ENCODE measurements around the gene SRPRA.
A peak's percentile ranks its signal among the peaks of the same experiment; 100 is the strongest.

Gene SRPRA

GRCh38 chr11:126282361-126282735, 13.7 kb upstream of the SRPRA start:
- peaks cover 6% of the 10 kb centered on the region for H3K27me3 ChIP-seq (ENCODE audit: control insufficient read depth, insufficient read depth, low read length)
- peak overlapping the region; percentile 67 for H3K9ac ChIP-seq (ENCODE audit: low read length)
- H3K4me3 ChIP-seq (ENCODE audit: low read depth, low read length) = peak overlapping the region; percentile 68
- H3K9me3 ChIP-seq (ENCODE audit: control insufficient read depth, insufficient read depth, low read depth, low read length) = no peaks in the 10 kb centered on the region
- H3K27ac ChIP-seq (ENCODE audit: low read depth, low read length) = no peak overlapping the region
- H3K36me3 ChIP-seq (ENCODE audit: control insufficient read depth, insufficient read depth, low read length) = peaks cover 21% of the 10 kb centered on the region
- peaks cover 10% of the 10 kb centered on the region for H3K4me1 ChIP-seq (ENCODE audit: control insufficient read depth, insufficient read depth, low read length)

DNA sequence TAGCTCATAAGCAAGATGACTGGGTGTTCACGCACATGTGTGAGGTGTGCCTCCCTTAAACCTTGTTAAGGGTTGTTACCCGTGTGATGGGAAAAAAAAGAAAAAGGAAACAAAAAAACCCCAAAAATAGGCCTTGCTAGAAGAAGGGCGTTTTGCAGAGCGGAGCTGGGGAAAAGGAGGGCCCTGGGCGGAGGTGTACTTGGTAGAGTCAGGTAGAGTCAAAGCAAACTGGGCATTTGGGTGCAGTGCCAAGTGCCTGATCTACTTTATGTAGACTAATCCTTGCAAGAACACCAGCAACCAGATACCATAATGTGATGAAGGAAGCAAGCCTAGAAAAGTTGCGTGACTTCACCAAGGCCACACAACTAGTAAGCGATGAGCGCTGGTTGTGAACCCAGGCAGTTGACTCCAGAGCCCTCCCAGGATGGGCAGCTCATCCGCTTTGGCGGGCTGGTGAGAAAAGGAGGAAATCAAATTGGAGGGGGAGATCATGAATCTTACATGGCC, 13.0 kb upstream of the SRPRA start:
- Histone ChIP-seq H3K9ac (ENCODE audit: low read length) (no peak overlapping the region), H3K27me3 (ENCODE audit: control insufficient read depth, insufficient read depth, low read length) (peaks cover 6% of the 10 kb centered on the region), H3K27ac (ENCODE audit: low read depth, low read length) (no peak overlapping the region), H3K36me3 (ENCODE audit: control insufficient read depth, insufficient read depth, low read length) (peaks cover 27% of the 10 kb centered on the region), H3K9me3 (ENCODE audit: control insufficient read depth, insufficient read depth, low read depth, low read length) (no peaks in the 10 kb centered on the region), H3K4me3 (ENCODE audit: low read depth, low read length) (peak overlapping the region; percentile 68), H3K4me1 (ENCODE audit: control insufficient read depth, insufficient read depth, low read length) (peaks cover 10% of the 10 kb centered on the region)

DNA sequence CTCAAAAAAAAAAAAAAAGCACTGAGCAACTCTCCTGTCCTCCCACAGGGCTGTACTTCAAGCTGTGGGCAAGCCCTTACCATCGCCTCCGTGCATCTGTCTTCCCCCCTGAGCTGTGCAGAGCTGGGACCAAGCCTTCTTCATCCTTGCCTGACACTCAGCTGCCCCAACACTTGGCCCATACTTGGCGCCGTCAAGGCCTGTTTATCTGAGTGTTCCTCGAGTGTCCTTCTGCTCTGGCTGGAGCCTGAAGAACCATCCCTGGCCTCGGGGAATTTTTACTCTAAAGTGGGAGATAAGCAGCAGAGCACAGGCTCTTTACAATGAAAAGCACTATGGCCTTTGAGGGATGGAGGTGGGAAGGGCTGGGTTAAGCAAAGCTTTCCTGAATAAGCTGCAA, 12.6 kb upstream of the SRPRA start:
- H3K4me3 ChIP-seq (ENCODE audit: low read depth, low read length) = no peak overlapping the region
- H3K9me3 ChIP-seq (ENCODE audit: control insufficient read depth, insufficient read depth, low read depth, low read length) = no peaks in the 10 kb centered on the region
- no peak overlapping the region for H3K27ac ChIP-seq (ENCODE audit: low read depth, low read length)
- H3K27me3 ChIP-seq (ENCODE audit: control insufficient read depth, insufficient read depth, low read length) = peaks cover 6% of the 10 kb centered on the region
- peaks cover 30% of the 10 kb centered on the region for H3K36me3 ChIP-seq (ENCODE audit: control insufficient read depth, insufficient read depth, low read length)
- H3K9ac ChIP-seq (ENCODE audit: low read length) = no peak overlapping the region
- peaks cover 10% of the 10 kb centered on the region for H3K4me1 ChIP-seq (ENCODE audit: control insufficient read depth, insufficient read depth, low read length)

- Histone ChIP-seq H3K4me3 (ENCODE audit: low read depth, low read length) (no peak overlapping the region), H3K27ac (ENCODE audit: low read depth, low read length) (no peak overlapping the region), H3K4me1 (ENCODE audit: control insufficient read depth, insufficient read depth, low read length) (peaks cover 10% of the 10 kb centered on the region), H3K9ac (ENCODE audit: low read length) (no peak overlapping the region), H3K9me3 (ENCODE audit: control insufficient read depth, insufficient read depth, low read depth, low read length) (no peaks in the 10 kb centered on the region), H3K27me3 (ENCODE audit: control insufficient read depth, insufficient read depth, low read length) (peaks cover 6% of the 10 kb centered on the region), H3K36me3 (ENCODE audit: control insufficient read depth, insufficient read depth, low read length) (peaks cover 37% of the 10 kb centered on the region)
Measured at GRCh38 chr11:126280595-126280994, 11.9 kb upstream of the SRPRA start.

GRCh38 chr11:126279191-126279590, 10.5 kb upstream of the SRPRA start:
- Histone ChIP-seq H3K27me3 (ENCODE audit: control insufficient read depth, insufficient read depth, low read length) (peaks cover 6% of the 10 kb centered on the region), H3K27ac (ENCODE audit: low read depth, low read length) (no peak overlapping the region), H3K9ac (ENCODE audit: low read length) (no peak overlapping the region), H3K36me3 (ENCODE audit: control insufficient read depth, insufficient read depth, low read length) (peaks cover 48% of the 10 kb centered on the region), H3K4me3 (ENCODE audit: low read depth, low read length) (no peak overlapping the region), H3K4me1 (ENCODE audit: control insufficient read depth, insufficient read depth, low read length) (peaks cover 10% of the 10 kb centered on the region), H3K9me3 (ENCODE audit: control insufficient read depth, insufficient read depth, low read depth, low read length) (no peaks in the 10 kb centered on the region)

- no peaks in the 10 kb centered on the region for H3K9me3 ChIP-seq (ENCODE audit: control insufficient read depth, insufficient read depth, low read depth, low read length)
- H3K27ac ChIP-seq (ENCODE audit: low read depth, low read length) = no peak overlapping the region
- H3K9ac ChIP-seq (ENCODE audit: low read length) = no peak overlapping the region
- peaks cover 6% of the 10 kb centered on the region for H3K27me3 ChIP-seq (ENCODE audit: control insufficient read depth, insufficient read depth, low read length)
- peaks cover 6% of the 10 kb centered on the region for H3K4me1 ChIP-seq (ENCODE audit: control insufficient read depth, insufficient read depth, low read length)
- peaks cover 63% of the 10 kb centered on the region for H3K36me3 ChIP-seq (ENCODE audit: control insufficient read depth, insufficient read depth, low read length)
- H3K4me3 ChIP-seq (ENCODE audit: low read depth, low read length) = no peak overlapping the region
Measured at GRCh38 chr11:126277780-126278179, 9.1 kb upstream of the SRPRA start.

- no peak overlapping the region for H3K4me3 ChIP-seq (ENCODE audit: low read depth, low read length)
- no peak overlapping the region for H3K9ac ChIP-seq (ENCODE audit: low read length)
Measured at GRCh38 chr11:126277322-126277721, 8.6 kb upstream of the SRPRA start.

DNA sequence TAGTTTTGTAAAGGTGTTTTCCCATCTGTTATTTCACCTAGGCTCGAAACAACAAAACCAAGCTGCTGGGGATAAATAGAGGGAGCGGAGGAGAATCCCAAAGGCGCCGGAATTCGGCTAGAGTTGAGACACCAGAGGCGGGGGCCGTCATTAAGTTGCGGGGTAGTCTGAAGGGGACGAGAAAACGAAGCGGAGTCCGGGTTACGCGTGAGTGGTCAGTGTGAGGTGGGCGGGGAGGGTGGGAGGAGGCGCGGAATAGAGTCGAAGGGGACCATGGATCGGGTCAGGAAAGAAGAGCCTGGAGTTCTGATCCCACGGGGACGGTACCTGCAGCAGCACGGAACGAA, 361 bp downstream of the SRPRA start:
- H3K9me3 ChIP-seq (ENCODE audit: control insufficient read depth, insufficient read depth, low read depth, low read length) = no peaks in the 10 kb centered on the region
- H3K9ac ChIP-seq (ENCODE audit: low read length) = peak overlapping the region; percentile 94
- peaks cover 65% of the 10 kb centered on the region for H3K36me3 ChIP-seq (ENCODE audit: control insufficient read depth, insufficient read depth, low read length)
- H3K4me1 ChIP-seq (ENCODE audit: control insufficient read depth, insufficient read depth, low read length) = no peaks in the 10 kb centered on the region; the same call in 1 of the 2 replicates
- peak overlapping the region; percentile 83 for H3K4me3 ChIP-seq (ENCODE audit: low read depth, low read length)
- peak overlapping the region; percentile 63 for H3K27ac ChIP-seq (ENCODE audit: low read depth, low read length)
- H3K27me3 ChIP-seq (ENCODE audit: control insufficient read depth, insufficient read depth, low read length) = no peaks in the 10 kb centered on the region

More at GRCh38 chr11:126277322-126277721, 8.6 kb upstream of the SRPRA start:
- H3K9me3 ChIP-seq (ENCODE audit: control insufficient read depth, insufficient read depth, low read depth, low read length) = no peaks in the 10 kb centered on the region
- peaks cover 67% of the 10 kb centered on the region for H3K36me3 ChIP-seq (ENCODE audit: control insufficient read depth, insufficient read depth, low read length)
- peaks cover 6% of the 10 kb centered on the region for H3K27me3 ChIP-seq (ENCODE audit: control insufficient read depth, insufficient read depth, low read length)
- H3K4me1 ChIP-seq (ENCODE audit: control insufficient read depth, insufficient read depth, low read length) = peaks cover 5% of the 10 kb centered on the region
- no peak overlapping the region for H3K27ac ChIP-seq (ENCODE audit: low read depth, low read length)

DNA sequence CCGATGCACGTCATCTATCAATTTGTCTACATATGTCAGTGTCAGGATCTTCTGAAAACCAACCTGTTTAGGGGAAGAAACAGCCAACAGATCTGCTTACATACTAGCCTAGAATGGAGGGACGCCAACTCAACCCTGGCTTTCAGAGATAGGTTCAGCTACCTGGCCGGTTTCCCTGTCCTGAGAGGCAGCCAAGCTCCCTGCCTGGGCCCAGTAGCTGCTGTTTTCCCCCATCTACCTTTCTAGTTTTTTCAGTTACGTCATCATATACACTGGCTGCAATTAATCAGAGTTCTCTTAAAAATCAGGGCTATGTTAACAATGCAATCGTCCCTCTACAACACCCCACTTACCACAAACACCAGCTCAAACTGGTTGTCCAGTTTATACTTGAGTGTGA, 1.0 kb downstream of the SRPRA start:
- Histone ChIP-seq H3K27ac (ENCODE audit: low read depth, low read length) (peak overlapping the region; percentile 63; the same call in 1 of the 2 replicates), H3K27me3 (ENCODE audit: control insufficient read depth, insufficient read depth, low read length) (no peaks in the 10 kb centered on the region)

GRCh38 chr11:126265811-126266210, 2.9 kb downstream of the SRPRA start:
- Histone ChIP-seq H3K9ac (ENCODE audit: low read length) (no peak overlapping the region), H3K36me3 (ENCODE audit: control insufficient read depth, insufficient read depth, low read length) (peaks cover 71% of the 10 kb centered on the region), H3K4me3 (ENCODE audit: low read depth, low read length) (no peak overlapping the region), H3K27ac (ENCODE audit: low read depth, low read length) (no peak overlapping the region), H3K27me3 (ENCODE audit: control insufficient read depth, insufficient read depth, low read length) (no peaks in the 10 kb centered on the region), H3K4me1 (ENCODE audit: control insufficient read depth, insufficient read depth, low read length) (no peaks in the 10 kb centered on the region; the same call in 1 of the 2 replicates), H3K9me3 (ENCODE audit: control insufficient read depth, insufficient read depth, low read depth, low read length) (no peaks in the 10 kb centered on the region)

More for the DNA sequence above, 1.0 kb downstream of the SRPRA start:
- Histone ChIP-seq H3K4me1 (ENCODE audit: control insufficient read depth, insufficient read depth, low read length) (no peaks in the 10 kb centered on the region; the same call in 1 of the 2 replicates), H3K9ac (ENCODE audit: low read length) (peak overlapping the region; percentile 94), H3K4me3 (ENCODE audit: low read depth, low read length) (peak overlapping the region; percentile 83), H3K36me3 (ENCODE audit: control insufficient read depth, insufficient read depth, low read length) (peaks cover 65% of the 10 kb centered on the region), H3K9me3 (ENCODE audit: control insufficient read depth, insufficient read depth, low read depth, low read length) (no peaks in the 10 kb centered on the region)

DNA sequence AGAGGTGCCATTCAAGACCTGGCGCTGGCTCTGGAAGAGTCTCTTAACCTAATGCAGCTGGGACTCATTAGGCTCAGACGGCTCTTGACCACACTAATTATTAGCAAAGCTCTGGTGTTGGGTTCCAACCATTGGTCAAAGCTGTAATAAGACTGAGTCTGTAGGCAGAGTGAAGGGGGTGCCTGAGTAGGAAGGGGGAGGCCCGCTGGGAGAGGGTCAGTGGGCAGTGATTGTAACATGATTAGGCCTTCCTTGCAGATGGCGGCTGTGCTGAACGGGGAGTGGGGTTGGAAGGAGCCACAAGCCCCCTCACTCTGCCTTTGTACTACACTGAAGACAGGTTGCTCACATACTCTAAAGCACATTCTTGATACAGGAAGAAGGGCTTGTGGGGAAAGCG, 5.2 kb downstream of the SRPRA start:
- Histone ChIP-seq H3K9me3 (ENCODE audit: control insufficient read depth, insufficient read depth, low read depth, low read length) (no peaks in the 10 kb centered on the region), H3K9ac (ENCODE audit: low read length) (no peak overlapping the region), H3K27ac (ENCODE audit: low read depth, low read length) (no peak overlapping the region), H3K4me3 (ENCODE audit: low read depth, low read length) (no peak overlapping the region), H3K36me3 (ENCODE audit: control insufficient read depth, insufficient read depth, low read length) (peaks cover 82% of the 10 kb centered on the region), H3K4me1 (ENCODE audit: control insufficient read depth, insufficient read depth, low read length) (no peaks in the 10 kb centered on the region), H3K27me3 (ENCODE audit: control insufficient read depth, insufficient read depth, low read length) (no peaks in the 10 kb centered on the region)

- H3K9me3 ChIP-seq (ENCODE audit: control insufficient read depth, insufficient read depth, low read depth, low read length) = no peaks in the 10 kb centered on the region
- H3K4me1 ChIP-seq (ENCODE audit: control insufficient read depth, insufficient read depth, low read length) = no peaks in the 10 kb centered on the region
- H3K27me3 ChIP-seq (ENCODE audit: control insufficient read depth, insufficient read depth, low read length) = no peaks in the 10 kb centered on the region
- no peak overlapping the region for H3K9ac ChIP-seq (ENCODE audit: low read length)
- peaks cover 88% of the 10 kb centered on the region for H3K36me3 ChIP-seq (ENCODE audit: control insufficient read depth, insufficient read depth, low read length)
- no peak overlapping the region for H3K27ac ChIP-seq (ENCODE audit: low read depth, low read length)
- no peak overlapping the region for H3K4me3 ChIP-seq (ENCODE audit: low read depth, low read length)
Measured at GRCh38 chr11:126262216-126262615, 6.5 kb downstream of the SRPRA start.

Measured in HUES6 (cell line).